Coronary artery (tissue), 2 donors: ENCODE results near the gene SLC17A8.

ENCODE experiments used
- DNase-seq: peaks from one replicate; pipeline ENCODE4 v3.0.0-alpha.2; 2017; ENCODE audit warnings: low spot score
- H3K27ac ChIP-seq, 2 donors: fragments of 200-600 bp; sonication (generic); one replicate each; pipeline ENCODE4 v1.5.1; 2016 to 2019
- H3K4me3 ChIP-seq: fragments of 200-600 bp; sonication (generic); 2 replicates; pipeline ENCODE4 v1.5.1; 2016; ENCODE audit warnings: mild to moderate bottlenecking, moderate library complexity
- TF ChIP-seq, protein P1 (sequence below): fragments of 200-600 bp; sonication (generic); IDR thresholded peaks from one replicate; pipeline ENCODE4 v1.5.1; 2019; ENCODE audit warnings: antibody characterized with exemption

SLC17A8 gene

DNA sequence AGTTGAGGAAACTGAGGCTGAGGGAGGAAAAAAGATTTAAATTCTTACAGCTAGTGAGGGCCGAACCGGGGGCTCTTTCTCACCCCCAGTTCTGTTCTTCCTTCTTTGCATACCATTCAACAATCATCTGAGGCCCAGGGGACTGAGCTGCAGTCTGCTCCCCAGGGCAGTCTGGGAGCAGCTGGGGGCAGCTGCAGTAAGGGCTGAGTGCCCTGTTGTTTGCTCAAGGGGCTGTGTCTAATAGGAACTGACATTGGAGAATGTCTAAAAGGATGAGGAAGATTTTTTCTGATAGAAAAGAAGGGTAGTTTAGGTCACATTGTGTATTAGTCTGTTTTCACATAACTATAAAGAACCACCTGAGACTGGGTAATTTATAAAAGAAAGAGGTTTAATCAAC lies 42.2 kb downstream of the SLC17A8 start:
- Histone ChIP-seq H3K27ac (no peak overlapping the region), H3K4me3 (no peak overlapping the region)
- TF ChIP-seq, protein P1, sequence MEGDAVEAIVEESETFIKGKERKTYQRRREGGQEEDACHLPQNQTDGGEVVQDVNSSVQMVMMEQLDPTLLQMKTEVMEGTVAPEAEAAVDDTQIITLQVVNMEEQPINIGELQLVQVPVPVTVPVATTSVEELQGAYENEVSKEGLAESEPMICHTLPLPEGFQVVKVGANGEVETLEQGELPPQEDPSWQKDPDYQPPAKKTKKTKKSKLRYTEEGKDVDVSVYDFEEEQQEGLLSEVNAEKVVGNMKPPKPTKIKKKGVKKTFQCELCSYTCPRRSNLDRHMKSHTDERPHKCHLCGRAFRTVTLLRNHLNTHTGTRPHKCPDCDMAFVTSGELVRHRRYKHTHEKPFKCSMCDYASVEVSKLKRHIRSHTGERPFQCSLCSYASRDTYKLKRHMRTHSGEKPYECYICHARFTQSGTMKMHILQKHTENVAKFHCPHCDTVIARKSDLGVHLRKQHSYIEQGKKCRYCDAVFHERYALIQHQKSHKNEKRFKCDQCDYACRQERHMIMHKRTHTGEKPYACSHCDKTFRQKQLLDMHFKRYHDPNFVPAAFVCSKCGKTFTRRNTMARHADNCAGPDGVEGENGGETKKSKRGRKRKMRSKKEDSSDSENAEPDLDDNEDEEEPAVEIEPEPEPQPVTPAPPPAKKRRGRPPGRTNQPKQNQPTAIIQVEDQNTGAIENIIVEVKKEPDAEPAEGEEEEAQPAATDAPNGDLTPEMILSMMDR = no peak
- DNase-seq = no peak

DNA sequence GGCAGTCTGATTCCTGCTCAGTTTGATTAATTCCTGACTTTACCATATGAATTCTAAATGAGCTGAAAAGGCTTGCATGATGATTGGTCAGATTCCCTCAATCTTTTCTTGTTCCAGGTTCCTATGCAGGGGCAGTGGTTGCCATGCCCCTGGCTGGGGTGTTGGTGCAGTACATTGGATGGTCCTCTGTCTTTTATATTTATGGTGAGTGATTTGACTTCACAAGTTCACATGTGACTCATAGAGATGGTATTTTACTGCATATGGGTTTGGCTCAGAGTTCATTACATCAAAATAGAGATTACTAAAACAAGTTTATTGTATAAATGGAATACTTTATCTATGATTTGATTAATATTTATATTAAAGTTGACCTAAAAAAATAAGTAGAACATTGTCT lies 44.8 kb downstream of the SLC17A8 start:
- Histone ChIP-seq H3K4me3 (no peak overlapping the region), H3K27ac (no peak overlapping the region)
- no peak for DNase-seq
- TF ChIP-seq, protein P1 = no peak

- TF ChIP-seq, protein P1 = no peak
- no peak overlapping the region for H3K4me3 ChIP-seq
- H3K27ac ChIP-seq = no peak overlapping the region
- DNase-seq = no peak
Observed at GRCh38 chr12:100402763-100403162, 45.9 kb downstream of the SLC17A8 start.

DNA sequence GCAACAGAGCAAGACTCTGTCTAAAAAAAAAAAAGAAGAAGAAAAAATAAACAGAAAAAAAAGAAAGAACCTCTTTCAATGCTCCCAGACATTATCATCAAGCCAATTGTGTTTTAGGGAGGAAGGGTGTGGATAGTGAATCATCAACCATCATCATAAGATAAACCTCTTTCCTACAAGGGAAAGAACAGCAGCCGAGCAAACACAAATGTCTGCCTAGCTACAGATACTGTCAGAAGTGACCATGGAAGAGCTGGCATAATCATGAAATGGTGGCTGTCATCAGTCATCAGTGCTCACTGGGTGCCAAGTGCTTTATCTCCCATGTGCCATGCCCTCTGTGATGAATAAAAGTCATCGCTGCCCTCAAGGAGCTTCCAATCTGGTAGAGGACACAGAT lies 46.6 kb downstream of the SLC17A8 start:
- TF ChIP-seq, protein P1 = no peak
- no peak overlapping the region for H3K4me3 ChIP-seq
- no peak overlapping the region for H3K27ac ChIP-seq
- DNase-seq = no peak

- no peak for DNase-seq
- Histone ChIP-seq H3K27ac (no peak overlapping the region), H3K4me3 (no peak overlapping the region)
- TF ChIP-seq, protein P1 = no peak
Observed at GRCh38 chr12:100404769-100405407, 48.0 kb downstream of the SLC17A8 start.

GRCh38 chr12:100413001-100413400 lies 56.1 kb downstream of the SLC17A8 start:
- TF ChIP-seq, protein P1 = no peak
- DNase-seq = no peak
- Histone ChIP-seq H3K27ac (no peak overlapping the region), H3K4me3 (no peak overlapping the region)

GRCh38 chr12:100414739-100415138 lies 57.9 kb downstream of the SLC17A8 start:
- H3K4me3 ChIP-seq = no peak overlapping the region

More at GRCh38 chr12:100414739-100415138, 57.9 kb downstream of the SLC17A8 start:
- no peak for DNase-seq
- TF ChIP-seq, protein P1 = no peak
- no peak overlapping the region for H3K27ac ChIP-seq
